ENCODE results near the gene DLGAP1. TPM values are rescaled to one million over a fixed set of nuclear protein-coding genes. Genes with fewer than 3 reads are reported as not detected.

DLGAP1 gene
- total and polyA plus RNA-seq, 2 experiments from 2014 or later: 17.0 to 48.5 TPM

- H3K27ac Mint-ChIP-seq: no peak overlapping the region
- Histone ChIP-seq H3K79me2 (replicated peaks; ENCODE audit: insufficient read depth) (no peaks in the 10 kb centered on the region), H3K27ac (ENCODE audit: low read depth) (no peak overlapping the region), H3K27me3 (ENCODE audit: insufficient read depth) (no peaks in the 10 kb centered on the region), H3F3A (replicated peaks; ENCODE audit: low read depth) (no peaks in the 10 kb centered on the region), H3K36me3 (ENCODE audit: insufficient read depth) (no peaks in the 10 kb centered on the region), H4K20me1 (replicated peaks; ENCODE audit: insufficient read depth) (no peaks in the 10 kb centered on the region), H3K4me1 (ENCODE audit: insufficient read depth) (peaks cover 31% of the 10 kb centered on the region), H3K4me2 (no peak overlapping the region), H2AFZ (no peak overlapping the region), H3K9me2 (ENCODE audit: insufficient read depth) (no peaks in the 10 kb centered on the region), H3K4me3 (no peak overlapping the region)
- H3K4me3 Mint-ChIP-seq: no peak overlapping the region
- DNase-seq (ENCODE audit: low spot score) (no peak), ATAC-seq (no peak)
- peaks cover 10% of the 10 kb centered on the region for H3K27me3 Mint-ChIP-seq (ENCODE audit: insufficient read depth, low read depth, poor library complexity)
- H3K9me3 Mint-ChIP-seq: no peaks in the 10 kb centered on the region
- TF ChIP-seq ETS1 (IDR thresholded peaks at IDR 0.05) (no peak), EZH2 (IDR thresholded peaks at IDR 0.05; ENCODE audit: low read depth, unreplicated experiment) (no peak), ZNF114 (CRISPR knock-in tag; IDR thresholded peaks at IDR 0.05) (no peak), EZH2phosphoT487 (IDR thresholded peaks at IDR 0.05; ENCODE audit: unreplicated experiment) (no peak)
- H3K36me3 Mint-ChIP-seq (ENCODE audit: low read depth): no peaks in the 10 kb centered on the region
- H3K4me1 Mint-ChIP-seq: peaks cover 29% of the 10 kb centered on the region
Observed at GRCh38 chr18:3626929-3627458, 828.1 kb downstream of the DLGAP1 start.

- Histone ChIP-seq H3K27ac (ENCODE audit: low read depth) (no peak overlapping the region), H3K4me2 (no peak overlapping the region), H3K79me2 (replicated peaks; ENCODE audit: insufficient read depth) (no peaks in the 10 kb centered on the region), H2AFZ (no peak overlapping the region), H3K4me1 (ENCODE audit: insufficient read depth) (peaks cover 31% of the 10 kb centered on the region), H3K9me2 (ENCODE audit: insufficient read depth) (no peaks in the 10 kb centered on the region), H3K36me3 (ENCODE audit: insufficient read depth) (no peaks in the 10 kb centered on the region), H3F3A (replicated peaks; ENCODE audit: low read depth) (no peaks in the 10 kb centered on the region), H3K27me3 (ENCODE audit: insufficient read depth) (no peaks in the 10 kb centered on the region), H3K4me3 (no peak overlapping the region), H4K20me1 (replicated peaks; ENCODE audit: insufficient read depth) (no peaks in the 10 kb centered on the region)
- H3K36me3 Mint-ChIP-seq (ENCODE audit: low read depth): no peaks in the 10 kb centered on the region
- peaks cover 10% of the 10 kb centered on the region for H3K27me3 Mint-ChIP-seq (ENCODE audit: insufficient read depth, low read depth, poor library complexity)
- peaks cover 29% of the 10 kb centered on the region for H3K4me1 Mint-ChIP-seq
- no peak for TF ChIP-seq POLR2AphosphoS5 (IDR thresholded peaks at IDR 0.05; ENCODE audit: low read depth)
- no peak for TF ChIP-seq ETS1 (IDR thresholded peaks at IDR 0.05)
- TF ChIP-seq EZH2 (IDR thresholded peaks at IDR 0.05; ENCODE audit: low read depth, unreplicated experiment): no peak
- no peak for TF ChIP-seq ZNF462 (CRISPR knock-in tag; IDR thresholded peaks at IDR 0.05)
- TF ChIP-seq NANOG (IDR thresholded peaks at IDR 0.05; ENCODE audit: borderline replicate concordance): no peak
- TF ChIP-seq STAT1 (IDR thresholded peaks at IDR 0.05; ENCODE audit: unreplicated experiment): no peak
- TF ChIP-seq CTCF (conservative IDR thresholded peaks at IDR 0.05; ENCODE audit: low read depth in 2 of 2): no peak
- no peak for TF ChIP-seq JUNB (IDR thresholded peaks at IDR 0.05; ENCODE audit: unreplicated experiment)
- TF ChIP-seq CREB1 (CRISPR knock-in tag; IDR thresholded peaks at IDR 0.05; ENCODE audit: low read depth): no peak
- no peak for TF ChIP-seq ZNF114 (CRISPR knock-in tag; IDR thresholded peaks at IDR 0.05)
- H3K4me3 Mint-ChIP-seq: no peak overlapping the region
- no peaks in the 10 kb centered on the region for H3K9me3 Mint-ChIP-seq
- DNase-seq (ENCODE audit: low spot score) (no peak), ATAC-seq (no peak)
- no peak overlapping the region for H3K27ac Mint-ChIP-seq
Observed at GRCh38 chr18:3625742-3626091, 829.4 kb downstream of the DLGAP1 start.

All from GM23338 (cell line).